GM19193 (cell line): Measurements from ENCODE around the gene AMMECR1.

Experiments used
- POLR2A ChIP-seq: IDR thresholded peaks from 4 replicates; pipeline ENCODE4 v1.6.1; 2011; ENCODE audit not compliant: insufficient read depth, insufficient read length; ENCODE audit errors: extremely low read depth

Gene AMMECR1

GRCh38 chrX:110245011-110245410 is 72.9 kb downstream of the AMMECR1 start:
- no peak for TF ChIP-seq POLR2A

- no peak for TF ChIP-seq POLR2A
Observed at GRCh38 chrX:110242371-110242770, 75.5 kb downstream of the AMMECR1 start.

- TF ChIP-seq POLR2A: no peak
Observed at GRCh38 chrX:110241816-110242215, 76.1 kb downstream of the AMMECR1 start.

GRCh38 chrX:110228453-110228852 is 89.4 kb downstream of the AMMECR1 start:
- TF ChIP-seq POLR2A: no peak

GRCh38 chrX:110226931-110227330 is 91.0 kb downstream of the AMMECR1 start:
- TF ChIP-seq POLR2A: no peak

GRCh38 chrX:110224926-110225617 is 92.8 kb downstream of the AMMECR1 start:
- TF ChIP-seq POLR2A: no peak

- no peak for TF ChIP-seq POLR2A
Observed at GRCh38 chrX:110222497-110223257, 95.2 kb downstream of the AMMECR1 start.

- no peak for TF ChIP-seq POLR2A
Observed at GRCh38 chrX:110219920-110220319, 98.0 kb downstream of the AMMECR1 start.

- no peak for TF ChIP-seq POLR2A
Observed at GRCh38 chrX:110218591-110218990, 99.3 kb downstream of the AMMECR1 start.

- TF ChIP-seq POLR2A: no peak
Observed at GRCh38 chrX:110216027-110216426, 101.9 kb downstream of the AMMECR1 start.

- TF ChIP-seq POLR2A: no peak
Observed at GRCh38 chrX:110215411-110215810, 102.5 kb downstream of the AMMECR1 start.

- TF ChIP-seq POLR2A: no peak
Observed at GRCh38 chrX:110214684-110215083, 103.2 kb downstream of the AMMECR1 start.

- TF ChIP-seq POLR2A: no peak
Observed at GRCh38 chrX:110213183-110213582, 104.7 kb downstream of the AMMECR1 start.

GRCh38 chrX:110212299-110212698 is 105.6 kb downstream of the AMMECR1 start:
- TF ChIP-seq POLR2A: no peak

- no peak for TF ChIP-seq POLR2A
Observed at GRCh38 chrX:110211340-110211739, 106.5 kb downstream of the AMMECR1 start.

GRCh38 chrX:110210417-110211139 is 107.3 kb downstream of the AMMECR1 start:
- TF ChIP-seq POLR2A: no peak

GRCh38 chrX:110208092-110208491 is 109.8 kb downstream of the AMMECR1 start:
- TF ChIP-seq POLR2A: no peak

- TF ChIP-seq POLR2A: no peak
Observed at GRCh38 chrX:110204986-110205385, 112.9 kb downstream of the AMMECR1 start.
